ENCODE measurements around the gene WDR45. TPM values are rescaled to one million over a fixed set of nuclear protein-coding genes. Genes with fewer than 3 reads are reported as not detected.
"Not testable (repeated sequence)": the region's sequence is repeated elsewhere in the genome, so short reads cannot be mapped to it uniquely, and the experiment has no call there.

WDR45 gene
- 10 to 100 TPM; 34.9 to 48.5 (median 45.6) TPM for total RNA-seq
- 100 to 1,000 TPM in 1 of 2 donors, 10 to 100 TPM in 1; 98.1 to 121 TPM for polyA plus RNA-seq

DNA sequence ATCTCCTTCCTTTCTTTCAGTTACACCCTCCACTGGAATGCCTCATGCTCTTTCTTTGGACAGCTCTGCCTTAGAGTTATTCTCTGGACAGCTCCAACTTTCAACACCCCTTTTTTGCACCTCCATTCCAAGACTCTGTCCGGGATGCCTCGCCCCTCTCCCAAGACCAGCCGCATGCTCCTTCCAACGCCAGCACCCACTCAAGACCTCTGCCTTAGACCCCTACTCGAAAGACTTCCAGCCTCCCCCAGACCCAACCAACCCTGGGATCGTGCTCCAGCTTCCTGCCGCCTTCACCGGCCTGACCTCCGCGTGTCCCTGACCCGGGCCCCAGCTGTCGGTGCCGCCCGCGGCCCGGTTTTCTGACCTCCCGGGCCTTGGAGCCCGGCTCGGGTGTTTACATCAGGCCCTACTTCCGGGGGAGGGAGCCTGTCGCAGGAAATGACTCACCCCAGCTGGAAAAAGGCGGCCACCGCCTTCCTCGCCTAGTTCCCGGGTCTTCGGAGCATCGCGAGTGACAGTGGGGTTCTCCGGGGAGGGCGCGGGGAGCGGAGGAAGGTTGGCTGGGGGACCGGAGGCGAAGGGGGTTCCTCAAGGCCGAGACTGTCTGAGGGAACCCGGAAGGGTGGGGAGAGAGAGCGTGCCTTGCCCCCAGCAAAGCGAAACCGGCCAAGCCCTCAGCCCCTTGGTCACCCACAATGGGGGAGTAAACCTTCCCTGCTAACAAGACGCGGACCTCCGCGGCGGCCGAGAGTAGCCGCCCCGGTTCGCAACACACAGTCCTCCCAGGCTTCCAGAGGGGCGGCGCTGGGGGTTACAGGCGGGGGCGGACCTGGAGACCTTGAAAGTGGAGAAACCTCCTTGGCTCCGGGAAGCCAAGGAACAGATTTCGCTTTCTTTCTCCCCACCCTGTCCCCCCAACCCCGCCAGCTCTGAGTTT is at the start of gene WDR45:
WDR45 (minus strand) TSS at position 399 of the 940 bp plus-strand sequence. CDS start 1,792 bp downstream, outside the sequence.
- TF ChIP-seq, protein P1, sequence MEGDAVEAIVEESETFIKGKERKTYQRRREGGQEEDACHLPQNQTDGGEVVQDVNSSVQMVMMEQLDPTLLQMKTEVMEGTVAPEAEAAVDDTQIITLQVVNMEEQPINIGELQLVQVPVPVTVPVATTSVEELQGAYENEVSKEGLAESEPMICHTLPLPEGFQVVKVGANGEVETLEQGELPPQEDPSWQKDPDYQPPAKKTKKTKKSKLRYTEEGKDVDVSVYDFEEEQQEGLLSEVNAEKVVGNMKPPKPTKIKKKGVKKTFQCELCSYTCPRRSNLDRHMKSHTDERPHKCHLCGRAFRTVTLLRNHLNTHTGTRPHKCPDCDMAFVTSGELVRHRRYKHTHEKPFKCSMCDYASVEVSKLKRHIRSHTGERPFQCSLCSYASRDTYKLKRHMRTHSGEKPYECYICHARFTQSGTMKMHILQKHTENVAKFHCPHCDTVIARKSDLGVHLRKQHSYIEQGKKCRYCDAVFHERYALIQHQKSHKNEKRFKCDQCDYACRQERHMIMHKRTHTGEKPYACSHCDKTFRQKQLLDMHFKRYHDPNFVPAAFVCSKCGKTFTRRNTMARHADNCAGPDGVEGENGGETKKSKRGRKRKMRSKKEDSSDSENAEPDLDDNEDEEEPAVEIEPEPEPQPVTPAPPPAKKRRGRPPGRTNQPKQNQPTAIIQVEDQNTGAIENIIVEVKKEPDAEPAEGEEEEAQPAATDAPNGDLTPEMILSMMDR (IDR thresholded peaks at IDR 0.05), result no peak
- peak within 1 kb of the TSS; percentile 25 to 55 (median 41) for H3K4me3 ChIP-seq
- intact Hi-C loops (cut with DNase I), result no loop called here
- H3K9me3 ChIP-seq, result no peaks in the 10 kb centered on the region
- H3K27me3 ChIP-seq, result no peaks in the 10 kb centered on the region
- WGBS, 2 donors, result 0 to 31% methylated on average over 54 to 55 of the region's 55 CpGs
- ATAC-seq (peak; percentile 91 to 95 (median 94)), DNase-seq (peak; percentile 64 to 88 (median 70)), FAIRE-seq (no peak)
- no peaks in the 10 kb centered on the region for H3K4me1 ChIP-seq
- peak within 1 kb of the TSS; percentile 77 to 93 (median 89) for H3K27ac ChIP-seq
- H3K36me3 ChIP-seq, result no peaks in the 10 kb centered on the region

DNA sequence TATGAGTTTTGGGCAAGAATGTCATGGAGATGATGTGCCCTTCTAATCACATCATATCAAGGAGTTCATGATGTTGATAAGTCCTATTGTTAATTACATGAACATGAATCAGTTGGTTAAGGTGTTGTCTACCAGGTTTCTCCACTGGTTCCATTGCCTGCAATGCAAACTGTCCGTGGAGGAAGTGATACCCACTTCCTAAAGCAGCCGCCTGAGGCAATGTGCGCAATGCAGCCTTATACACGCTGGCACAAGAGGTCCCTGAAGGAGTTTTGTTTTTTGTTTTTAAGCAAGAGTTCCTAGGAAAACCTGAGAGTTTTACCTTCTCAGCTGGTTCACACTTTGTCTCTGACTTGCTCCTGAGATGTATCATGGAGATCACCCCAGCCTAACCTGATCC is 49.7 kb upstream of the WDR45 start:
- Histone ChIP-seq H3K27me3 (no peaks in the 10 kb centered on the region), H3K9me3 (no peaks in the 10 kb centered on the region), H3K4me3 (no peak overlapping the region), H3K4me1 (no peaks in the 10 kb centered on the region), H3K27ac (no peak overlapping the region), H3K36me3 (no peaks in the 10 kb centered on the region)
- FAIRE-seq (no peak), DNase-seq (no peak), ATAC-seq (no peak)
- WGBS, 2 donors, result 74 to 80% methylated on average over 4 of the region's 4 CpGs
- intact Hi-C loops (cut with DNase I), result no loop called here
- TF ChIP-seq, protein P1 (IDR thresholded peaks at IDR 0.05), result no peak

DNA sequence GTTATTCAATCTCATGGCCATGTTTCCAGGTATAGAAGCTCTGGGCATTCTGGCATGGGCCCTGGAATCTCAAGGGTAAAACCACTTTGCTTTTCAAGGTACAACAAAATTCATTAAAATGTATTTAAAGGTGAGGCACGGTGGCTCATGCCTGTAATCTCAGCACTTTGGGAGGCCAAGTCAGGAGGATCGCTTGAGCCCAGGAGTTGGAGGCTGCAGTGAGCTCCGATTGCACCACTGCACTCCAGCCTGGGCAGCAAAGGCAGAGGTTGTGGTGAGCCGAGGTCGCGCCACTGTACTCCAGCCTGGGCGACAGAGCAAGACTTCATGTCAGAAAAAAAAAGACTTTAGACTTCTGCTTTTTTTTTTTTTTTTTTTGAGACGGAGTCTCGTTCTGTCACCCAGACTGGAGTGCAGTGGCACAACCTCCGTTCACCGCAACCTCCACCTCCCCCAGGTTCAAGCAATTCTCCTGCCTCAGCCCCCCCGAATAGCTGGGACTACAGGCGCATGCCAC is 48.1 kb upstream of the WDR45 start:
- intact Hi-C loops (cut with DNase I); H3K27me3 ChIP-seq; DNase-seq; FAIRE-seq; ATAC-seq; H3K36me3 ChIP-seq; H3K4me1 ChIP-seq; H3K27ac ChIP-seq; H3K4me3 ChIP-seq; H3K9me3 ChIP-seq: not testable (repeated sequence)
- 81 to 82% methylated on average over 12 of the region's 13 CpGs for WGBS, 2 donors

DNA sequence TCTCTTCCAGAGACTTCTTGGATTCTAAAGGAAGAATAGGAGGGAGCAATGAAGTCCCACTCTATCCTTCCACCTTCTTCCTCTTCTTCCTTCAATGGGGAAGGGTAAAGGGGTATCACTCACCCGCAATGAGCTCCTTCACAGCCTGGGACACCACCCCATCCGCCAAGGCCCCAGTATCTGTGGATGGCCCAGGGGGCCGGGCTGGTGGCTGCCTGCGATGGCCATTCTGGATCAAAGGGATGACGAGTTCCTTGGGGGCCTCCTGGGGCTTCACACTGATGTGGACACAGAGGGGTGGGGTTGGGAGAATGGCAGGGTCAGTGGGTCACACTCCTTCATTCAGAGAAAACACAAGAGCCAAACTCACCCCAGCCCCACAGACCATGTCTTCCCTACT is 42.8 kb upstream of the WDR45 start:
- ATAC-seq (no peak), DNase-seq (no peak), FAIRE-seq (no peak)
- WGBS, 2 donors, result 58 to 61% methylated on average over 5 of the region's 5 CpGs
- no peaks in the 10 kb centered on the region for H3K4me1 ChIP-seq
- H3K4me3 ChIP-seq, result peak overlapping the region in 3 of 4 donors; percentile 41 to 66 (median 50)
- H3K27me3 ChIP-seq, result no peaks in the 10 kb centered on the region
- H3K27ac ChIP-seq, result no peak overlapping the region
- intact Hi-C loops (cut with DNase I), result no loop called here
- H3K36me3 ChIP-seq, result peaks cover 0 to 5% (median 0%) of the 10 kb centered on the region in 3 donors
- no peaks in the 10 kb centered on the region for H3K9me3 ChIP-seq
- TF ChIP-seq, protein P1 (IDR thresholded peaks at IDR 0.05), result no peak

DNA sequence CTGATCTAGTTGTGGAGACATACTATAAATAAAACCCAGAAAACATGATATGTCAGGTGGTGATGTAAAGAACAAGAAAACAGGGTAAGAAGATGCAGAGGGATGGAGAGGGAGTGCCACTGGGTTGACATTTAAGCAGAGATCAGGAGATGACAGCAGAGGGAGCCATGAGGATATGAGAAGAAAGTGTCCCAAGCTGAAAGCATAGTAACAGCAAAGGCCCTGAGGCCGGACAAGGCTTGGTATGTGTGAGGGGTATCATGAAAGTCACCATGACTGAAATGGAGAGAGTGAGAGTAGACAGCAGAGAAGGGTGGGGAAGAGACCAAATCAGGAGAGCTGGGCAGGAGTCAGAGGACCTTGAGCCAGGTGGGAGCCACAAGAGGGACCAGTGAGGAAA is 40.4 kb upstream of the WDR45 start:
- ATAC-seq (no peak), FAIRE-seq (no peak), DNase-seq (no peak)
- peaks cover 0 to 5% (median 0%) of the 10 kb centered on the region in 3 donors for H3K36me3 ChIP-seq
- H3K4me1 ChIP-seq, result no peaks in the 10 kb centered on the region
- H3K27me3 ChIP-seq, result no peaks in the 10 kb centered on the region
- TF ChIP-seq, protein P1 (IDR thresholded peaks at IDR 0.05), result no peak
- no peak overlapping the region for H3K27ac ChIP-seq
- no peaks in the 10 kb centered on the region for H3K9me3 ChIP-seq
- H3K4me3 ChIP-seq, result no peak overlapping the region
- WGBS, 2 donors, result 73 to 93% methylated on average over 1 of the region's 1 CpG
- intact Hi-C loops (cut with DNase I), result no loop called here

Data from pancreas (tissue), 10 donors.